Measurements from ENCODE around the gene SLC4A5.

The SLC4A5 gene

DNA sequence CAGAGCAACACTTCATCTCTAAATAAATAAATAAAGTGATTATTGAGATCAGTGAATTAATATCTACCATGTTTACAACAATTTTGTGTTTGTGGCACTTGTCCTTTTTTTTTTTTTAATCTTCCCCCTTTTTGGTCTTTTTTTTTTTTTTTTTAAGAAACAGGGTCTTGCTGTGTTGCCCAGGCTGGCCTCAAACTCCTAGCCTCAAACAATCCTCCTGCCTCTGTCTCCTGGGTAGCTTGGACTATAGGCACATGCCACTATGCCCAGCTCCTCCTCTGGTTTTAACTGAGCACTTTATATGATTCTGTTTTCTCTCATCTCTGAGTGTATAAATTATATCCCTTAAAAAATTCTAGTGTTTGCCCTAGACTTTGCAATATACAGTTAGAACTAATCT is 30.3 kb downstream of the SLC4A5 start:
- FAIRE-seq, result no peak

DNA sequence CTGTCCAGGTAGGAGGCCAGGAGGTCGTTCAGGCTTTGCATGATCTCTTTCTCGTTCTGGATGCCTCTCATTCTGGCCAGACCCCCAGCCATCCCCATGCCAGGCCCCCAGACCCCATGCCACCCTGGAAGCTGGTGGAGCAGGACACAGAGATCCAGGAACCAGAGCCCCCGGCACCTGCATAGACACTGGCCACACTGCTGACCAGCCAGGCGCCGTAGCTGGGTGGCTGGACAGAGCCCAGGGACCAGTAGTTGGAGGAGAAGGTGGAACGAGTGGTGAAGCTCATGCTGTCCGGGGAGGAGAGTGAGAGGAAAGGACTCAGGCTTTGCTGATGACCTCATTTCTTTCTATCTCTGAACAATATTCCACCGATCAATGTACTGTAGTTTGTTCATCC is 35.5 kb downstream of the SLC4A5 start:
- FAIRE-seq, result no peak

DNA sequence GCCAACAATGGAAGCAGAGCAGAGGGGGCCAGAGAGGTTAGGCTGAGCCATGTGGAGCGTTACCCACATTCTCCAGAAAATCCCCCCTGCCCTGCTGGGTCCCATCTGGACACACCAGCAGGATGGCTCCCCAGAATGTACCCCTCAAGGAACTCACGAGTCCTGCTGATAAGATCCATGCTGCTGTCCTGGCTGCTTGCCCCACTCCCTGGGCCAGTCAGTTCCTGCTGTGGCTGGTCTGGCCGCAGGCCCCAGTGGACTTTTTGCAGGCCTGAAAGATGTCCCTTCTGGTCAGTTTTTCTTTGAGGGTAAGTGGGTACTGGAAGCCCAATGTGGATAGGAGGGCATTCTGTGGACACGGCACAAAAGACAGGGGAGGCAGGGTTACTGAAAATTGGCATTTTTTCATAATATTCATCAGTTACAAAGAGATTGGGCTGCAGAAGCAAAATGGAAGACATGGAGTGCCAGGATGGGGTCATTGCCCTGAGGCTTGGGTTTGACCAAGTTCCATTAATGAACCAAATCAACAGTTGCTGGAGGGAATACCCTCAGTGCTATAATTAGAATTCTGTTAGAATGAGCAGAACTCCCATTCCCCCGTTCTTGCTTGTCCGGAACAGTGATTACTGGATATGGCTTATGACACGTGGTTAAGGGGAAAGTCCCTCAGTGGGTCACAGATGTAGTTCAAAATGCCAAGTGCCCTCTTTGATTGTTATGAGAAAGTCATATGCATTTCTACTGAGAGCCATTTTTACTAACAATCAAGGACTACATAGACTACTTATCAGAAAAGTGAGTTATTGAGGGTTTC is 38.7 kb downstream of the SLC4A5 start:
- no peak for FAIRE-seq

DNA sequence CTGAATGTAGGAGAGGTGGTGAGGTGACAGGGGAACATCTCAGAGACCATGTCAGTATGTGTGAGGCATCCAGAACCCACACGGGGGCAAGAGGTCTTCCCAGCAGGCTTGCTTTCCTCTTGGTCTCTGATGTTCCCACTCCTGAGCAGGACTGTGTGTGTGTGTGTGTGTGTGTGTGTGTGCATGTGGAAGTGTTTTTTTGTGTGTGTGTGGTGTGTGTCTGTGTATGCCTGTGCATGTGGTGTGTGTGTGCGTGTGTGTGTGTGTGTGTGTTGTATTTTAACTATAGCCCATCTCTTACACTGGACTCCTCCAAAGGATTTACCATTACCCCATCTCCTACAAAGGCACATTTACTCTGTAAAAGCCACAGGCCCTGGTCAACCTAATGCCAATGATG is 40.4 kb downstream of the SLC4A5 start:
- no peak for FAIRE-seq

DNA sequence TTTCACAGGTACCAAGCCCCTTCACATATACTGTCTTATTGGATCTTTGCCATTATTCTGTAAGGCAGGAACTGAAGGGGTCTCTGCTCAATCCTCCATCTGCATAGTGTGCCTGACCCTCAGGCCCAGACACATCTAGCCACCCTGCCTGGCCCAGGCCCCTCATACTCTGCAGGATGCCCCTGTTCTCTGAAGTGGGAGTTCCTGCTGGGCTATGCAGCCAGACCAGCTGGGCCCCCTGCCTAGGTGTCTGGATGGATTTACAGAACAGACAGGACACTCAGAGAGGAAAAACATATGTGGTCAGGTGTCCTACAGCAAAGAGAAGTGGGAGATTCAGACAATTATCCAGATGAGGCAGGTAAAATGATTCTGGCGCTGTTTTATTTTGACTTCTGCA is 42.0 kb downstream of the SLC4A5 start:
- no peak for FAIRE-seq

- no peak for FAIRE-seq
Measured at GRCh38 chr2:74300506-74300905, 42.7 kb downstream of the SLC4A5 start.

GRCh38 chr2:74297950-74298349 is 45.3 kb downstream of the SLC4A5 start:
- FAIRE-seq, result no peak

- no peak for FAIRE-seq
Measured at GRCh38 chr2:74297391-74297790, 45.8 kb downstream of the SLC4A5 start.

DNA sequence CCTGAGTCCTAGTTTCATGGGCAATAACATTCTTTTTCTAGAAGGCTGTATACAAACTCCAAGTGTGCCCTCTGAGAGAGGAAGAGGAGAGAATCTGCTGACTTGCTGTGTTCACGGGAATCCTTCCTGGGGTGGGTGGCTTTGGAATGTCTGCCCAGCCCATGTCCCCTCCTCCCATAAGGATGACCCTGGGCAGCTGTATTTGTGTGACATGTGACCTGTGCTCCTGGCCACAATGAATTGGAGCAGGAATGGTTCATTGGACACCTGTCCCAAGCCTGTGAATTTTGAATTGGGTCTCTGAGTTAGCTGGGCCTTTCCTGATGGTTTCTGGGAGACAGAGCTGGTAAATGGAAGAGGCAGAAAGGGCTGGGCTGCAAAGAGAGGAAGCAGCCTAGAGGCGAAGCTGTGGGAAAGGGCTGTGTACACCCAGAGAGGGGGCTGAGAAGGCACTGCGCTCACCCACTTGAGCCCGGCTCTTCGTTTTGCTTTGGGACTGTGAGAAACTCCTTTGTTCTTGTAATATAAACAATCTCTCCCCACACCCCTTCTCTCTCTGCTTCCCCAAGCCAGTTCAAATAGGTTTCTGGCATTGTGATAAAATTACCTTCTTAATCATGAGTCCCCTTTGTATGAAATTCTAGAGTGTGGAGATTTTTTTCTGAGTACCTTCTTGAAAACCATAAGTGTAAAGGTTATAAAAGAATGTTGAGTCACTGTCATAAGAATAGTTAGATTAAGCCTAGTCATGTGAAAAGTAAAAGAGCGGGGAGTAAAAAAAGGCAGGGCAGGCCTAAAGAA is 49.8 kb downstream of the SLC4A5 start:
- no peak for FAIRE-seq

- FAIRE-seq, result no peak
Measured at GRCh38 chr2:74292751-74293150, 50.5 kb downstream of the SLC4A5 start.

- no peak for FAIRE-seq
Measured at GRCh38 chr2:74291886-74292621, 51.2 kb downstream of the SLC4A5 start.

DNA sequence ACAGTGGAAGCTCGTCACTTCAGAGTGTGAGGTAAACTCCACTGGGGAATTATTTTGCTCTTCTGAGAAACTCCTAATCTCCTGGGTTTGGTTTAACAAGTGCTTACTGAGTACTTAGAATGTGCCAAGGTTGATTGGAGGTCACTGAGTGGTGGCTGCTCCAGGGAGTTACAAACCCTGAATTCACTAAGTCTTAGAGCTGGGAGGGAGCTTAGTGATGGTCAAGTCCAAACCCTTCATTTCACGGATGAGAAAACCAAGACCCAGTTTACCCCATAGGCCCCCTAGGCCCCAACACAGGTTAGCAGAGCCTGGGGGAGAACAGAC is 52.0 kb downstream of the SLC4A5 start:
- FAIRE-seq, result no peak

- no peak for FAIRE-seq
Measured at GRCh38 chr2:74290466-74291217, 52.6 kb downstream of the SLC4A5 start.

GRCh38 chr2:74290066-74290465 is 53.1 kb downstream of the SLC4A5 start:
- FAIRE-seq, result no peak

DNA sequence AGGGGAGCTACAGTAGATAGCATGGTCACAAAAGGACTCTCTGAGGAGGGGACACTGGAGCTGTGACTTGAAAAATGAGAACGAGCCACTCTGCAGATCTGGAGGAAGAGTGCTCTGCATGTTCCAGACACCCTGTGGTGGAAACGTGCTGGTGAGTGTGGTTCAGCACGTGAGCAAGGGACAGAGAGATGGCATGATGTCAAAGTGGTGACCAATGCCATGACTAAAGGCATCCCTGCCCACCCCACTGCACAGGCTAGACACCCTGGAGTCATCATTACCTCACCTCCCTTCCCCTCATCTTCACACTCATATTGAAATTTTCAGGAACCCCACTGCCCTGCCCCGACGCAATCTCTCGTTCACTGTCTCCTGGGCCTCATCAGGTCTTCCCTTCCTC is 56.5 kb downstream of the SLC4A5 start:
- FAIRE-seq, result no peak

DNA sequence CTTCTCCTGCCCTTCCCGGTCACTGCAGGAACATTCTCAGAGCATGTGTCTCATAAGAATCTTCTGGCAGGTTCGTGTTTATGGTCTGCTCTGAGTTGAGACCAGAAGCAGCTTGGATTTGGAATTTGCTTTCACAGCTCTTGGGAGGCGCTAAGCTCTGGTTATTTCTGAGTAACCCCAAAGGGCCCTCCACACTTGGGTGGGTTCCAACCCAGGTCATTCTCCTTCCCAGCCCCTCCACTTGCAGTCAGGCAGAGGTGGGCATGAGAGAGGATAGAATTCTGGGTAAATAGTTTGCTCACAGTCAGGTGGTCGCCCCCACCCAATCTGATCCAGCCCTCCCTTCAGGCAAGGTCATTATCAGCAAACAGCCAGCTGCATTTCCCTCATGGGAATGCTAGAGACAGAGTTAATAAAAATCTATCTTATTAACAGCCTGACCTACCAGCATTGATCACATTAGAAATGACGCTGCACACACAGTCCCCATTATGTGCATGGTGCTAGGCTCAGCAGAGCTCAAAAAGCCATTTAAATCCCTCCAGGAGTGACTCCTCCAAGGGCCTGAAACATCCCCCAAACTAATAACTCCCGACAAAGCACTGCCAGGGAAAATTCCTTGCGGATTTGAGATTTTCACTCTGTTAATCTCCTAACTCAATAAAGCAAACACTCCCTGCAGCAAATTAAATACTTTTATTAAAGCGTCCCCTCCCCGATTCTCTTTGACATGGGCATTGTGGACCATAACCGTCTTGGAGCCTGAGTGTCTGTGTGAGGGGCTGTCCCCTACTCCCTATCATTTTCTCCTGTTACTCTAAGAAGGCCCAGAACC is 61.9 kb downstream of the SLC4A5 start:
- FAIRE-seq, result no peak

GRCh38 chr2:74278694-74279093 is 64.5 kb downstream of the SLC4A5 start:
- FAIRE-seq, result no peak

GRCh38 chr2:74278176-74278575 is 65.0 kb downstream of the SLC4A5 start:
- no peak for FAIRE-seq

GRCh38 chr2:74275228-74275627 is 68.0 kb downstream of the SLC4A5 start:
- no peak for FAIRE-seq

DNA sequence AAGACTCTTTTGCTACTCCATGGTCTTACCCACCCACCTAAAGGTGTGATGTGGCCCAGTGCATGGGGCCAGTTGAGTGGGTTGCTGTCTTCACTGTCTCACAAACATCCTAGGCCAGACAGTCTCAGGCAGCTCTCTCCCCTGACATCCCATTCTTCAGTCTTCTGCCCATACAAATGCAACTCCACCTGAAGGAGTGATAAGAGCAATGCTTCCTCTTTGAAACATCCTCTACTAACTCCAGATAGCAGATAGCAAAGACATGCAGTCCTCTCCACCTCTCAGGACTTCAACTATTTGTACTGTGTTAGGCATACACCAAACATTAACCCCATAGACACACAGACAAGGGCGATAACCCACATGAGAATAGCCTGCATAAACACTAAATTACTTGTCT is 73.5 kb downstream of the SLC4A5 start:
- FAIRE-seq, result no peak

GRCh38 chr2:74267068-74267467 is 76.1 kb downstream of the SLC4A5 start:
- FAIRE-seq, result no peak

DNA sequence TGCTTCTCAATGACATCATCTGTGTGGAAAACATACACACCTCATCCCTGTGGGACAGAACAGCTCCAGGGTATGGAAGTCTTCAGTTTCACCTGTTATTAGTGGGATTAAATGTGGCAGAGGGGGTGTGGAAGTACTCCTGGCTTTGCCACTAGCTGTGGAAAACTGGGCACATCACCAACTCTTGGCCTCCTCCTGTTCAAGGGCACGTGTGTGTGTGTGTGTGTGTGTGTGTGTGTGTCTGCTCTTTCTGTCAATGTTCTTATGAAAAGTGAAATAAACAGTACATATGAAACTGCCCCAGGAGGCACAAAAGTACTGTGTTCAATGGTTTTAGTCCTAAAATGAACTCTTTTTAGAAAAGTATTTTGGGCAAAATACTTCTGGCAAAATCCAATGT is 78.9 kb downstream of the SLC4A5 start:
- FAIRE-seq, result no peak

Measured in G401.6 (cell line).